ENCODE results near the gene LY6G6C. TPM values are rescaled to one million over a fixed set of nuclear protein-coding genes. Genes with fewer than 3 reads are reported as not detected.
A peak's percentile ranks its signal among the peaks of the same experiment; 100 is the strongest.

The LY6G6C gene
- total RNA-seq, 2 experiments from 2014 or later = not detected

GRCh38 chr6:31730631-31731086 lies 9.1 kb upstream of the LY6G6C start:
- DNase-seq = no peak
- CTCF ChIA-PET = interaction anchor here (0.7 to 2.9 kb wide), 9 partner anchors 10 to 222 kb away, joined by 3 to 12 read pairs (median 4); partner anchors contain the start of genes LSM2, LY6G6D and MSH5
- H3K27me3 Mint-ChIP-seq (ENCODE audit: low read depth) = no peaks in the 10 kb centered on the region
- H3K4me1 Mint-ChIP-seq (ENCODE audit: low read depth) = peaks cover 58% of the 10 kb centered on the region
- peak overlapping the region; percentile 79 for H3K4me3 Mint-ChIP-seq
- intact Hi-C loops (cut with micrococcal nuclease) = no loop called here
- peaks cover 33% of the 10 kb centered on the region for H3K36me3 Mint-ChIP-seq (ENCODE audit: low read depth)
- peak overlapping the region; percentile 50 for H3K27ac Mint-ChIP-seq
- no peaks in the 10 kb centered on the region for H3K9me3 Mint-ChIP-seq

- Mint-ChIP-seq H3K27ac (peak overlapping the region; percentile 50), H3K27me3 (ENCODE audit: low read depth) (no peaks in the 10 kb centered on the region), H3K4me3 (peak overlapping the region; percentile 79), H3K4me1 (ENCODE audit: low read depth) (peaks cover 60% of the 10 kb centered on the region), H3K36me3 (ENCODE audit: low read depth) (peaks cover 30% of the 10 kb centered on the region), H3K9me3 (no peaks in the 10 kb centered on the region)
- intact Hi-C loops (cut with micrococcal nuclease) = loop anchor here (1.0 to 2.0 kb wide), 4 partner anchors 8 to 100 kb away; partner anchors contain the start of gene VARS1
- peak; percentile 60 for DNase-seq
- CTCF ChIA-PET = interaction anchor here (0.7 to 3.4 kb wide), 14 partner anchors 7 to 222 kb away, joined by 3 to 22 read pairs (median 4); partner anchors contain the start of genes CLIC1, GPANK1, LSM2 and LY6G6D
These were observed 8.6 kb upstream of the LY6G6C start for GRCh38 chr6:31729979-31730630.

- DNase-seq = peak; percentile 81
- no peaks in the 10 kb centered on the region for H3K27me3 Mint-ChIP-seq (ENCODE audit: low read depth)
- CTCF ChIA-PET = interaction anchor here (0.7 to 3.4 kb wide), 14 partner anchors 8 to 223 kb away, joined by 3 to 22 read pairs (median 4); partner anchors contain the start of genes CLIC1, GPANK1, LSM2 and LY6G6D
- no peaks in the 10 kb centered on the region for H3K9me3 Mint-ChIP-seq
- intact Hi-C loops (cut with micrococcal nuclease) = loop anchor here (1.0 to 2.0 kb wide), 4 partner anchors 9 to 101 kb away; partner anchors contain the start of gene VARS1
- H3K36me3 Mint-ChIP-seq (ENCODE audit: low read depth) = peaks cover 25% of the 10 kb centered on the region
- peak overlapping the region; percentile 79 for H3K4me3 Mint-ChIP-seq
- H3K4me1 Mint-ChIP-seq (ENCODE audit: low read depth) = peaks cover 59% of the 10 kb centered on the region
- peak overlapping the region; percentile 72 for H3K27ac Mint-ChIP-seq
These were observed 8.0 kb upstream of the LY6G6C start for GRCh38 chr6:31729515-31729978.

GRCh38 chr6:31728767-31729514 lies 7.4 kb upstream of the LY6G6C start, which contains the start of gene DDAH2:
Gene DDAH2, minus strand, starts transcription at chr6:31729299. Its CDS starts 138 bp downstream, at chr6:31729161.
- H3K27ac Mint-ChIP-seq = peak within 1 kb of the TSS; percentile 72
- peak within 1 kb of the TSS; percentile 79 for H3K4me3 Mint-ChIP-seq
- CTCF ChIA-PET = interaction anchor here (0.8 to 3.4 kb wide), 12 partner anchors 9 to 102 kb away, joined by 3 to 22 read pairs (median 4); partner anchors contain the start of genes CLIC1, LSM2, LY6G6D and MSH5
- peaks cover 20% of the 10 kb centered on the region for H3K36me3 Mint-ChIP-seq (ENCODE audit: low read depth)
- DNase-seq = no peak
- H3K4me1 Mint-ChIP-seq (ENCODE audit: low read depth) = peaks cover 54% of the 10 kb centered on the region
- H3K27me3 Mint-ChIP-seq (ENCODE audit: low read depth) = no peaks in the 10 kb centered on the region
- no peaks in the 10 kb centered on the region for H3K9me3 Mint-ChIP-seq
- intact Hi-C loops (cut with micrococcal nuclease) = loop anchor here (1.0 to 2.0 kb wide), 4 partner anchors 9 to 101 kb away; partner anchors contain the start of gene VARS1

GRCh38 chr6:31727717-31728671 lies 6.4 kb upstream of the LY6G6C start:
- H3K27ac Mint-ChIP-seq = peak overlapping the region; percentile 55
- peaks cover 46% of the 10 kb centered on the region for H3K4me1 Mint-ChIP-seq (ENCODE audit: low read depth)
- peaks cover 10% of the 10 kb centered on the region for H3K36me3 Mint-ChIP-seq (ENCODE audit: low read depth)

GRCh38 chr6:31727034-31727716 lies 5.6 kb upstream of the LY6G6C start:
- DNase-seq = peak; percentile 57
- H3K9me3 Mint-ChIP-seq = no peaks in the 10 kb centered on the region
- peak overlapping the region; percentile 55 for H3K27ac Mint-ChIP-seq
- intact Hi-C loops (cut with micrococcal nuclease) = no loop called here
- no peaks in the 10 kb centered on the region for H3K27me3 Mint-ChIP-seq (ENCODE audit: low read depth)
- CTCF ChIA-PET = interaction anchor here (0.6 to 3.4 kb wide), 7 partner anchors 10 to 196 kb away, joined by 3 to 22 read pairs (median 3); partner anchors contain the start of genes ABHD16A and CLIC1
- peaks cover 9% of the 10 kb centered on the region for H3K36me3 Mint-ChIP-seq (ENCODE audit: low read depth)
- H3K4me1 Mint-ChIP-seq (ENCODE audit: low read depth) = peaks cover 46% of the 10 kb centered on the region
- H3K4me3 Mint-ChIP-seq = no peak overlapping the region

More at GRCh38 chr6:31727717-31728671, 6.4 kb upstream of the LY6G6C start:
- DNase-seq = no peak
- Mint-ChIP-seq H3K9me3 (no peaks in the 10 kb centered on the region), H3K4me3 (no peak overlapping the region), H3K27me3 (ENCODE audit: low read depth) (no peaks in the 10 kb centered on the region)
- intact Hi-C loops (cut with micrococcal nuclease) = loop anchor here (2.0 kb wide), 1 partner anchor 67 kb away; the partner anchor contains the start of gene VARS1
- CTCF ChIA-PET = interaction anchor here (0.6 to 3.4 kb wide), 9 partner anchors 9 to 195 kb away, joined by 3 to 22 read pairs (median 3); partner anchors contain the start of genes ABHD16A and CLIC1

- DNase-seq = no peak
- Mint-ChIP-seq H3K4me1 (ENCODE audit: low read depth) (peaks cover 44% of the 10 kb centered on the region), H3K27ac (no peak overlapping the region), H3K4me3 (no peak overlapping the region), H3K36me3 (ENCODE audit: low read depth) (peaks cover 3% of the 10 kb centered on the region), H3K27me3 (ENCODE audit: low read depth) (no peaks in the 10 kb centered on the region), H3K9me3 (no peaks in the 10 kb centered on the region)
- CTCF ChIA-PET = interaction anchor here (0.7 to 2.2 kb wide), 3 partner anchors 9 to 92 kb away, joined by 3 to 5 read pairs (median 4); no protein-coding TSS in a partner anchor
- intact Hi-C loops (cut with micrococcal nuclease) = no loop called here
These were observed 4.2 kb upstream of the LY6G6C start for GRCh38 chr6:31725502-31726350.

- intact Hi-C loops (cut with micrococcal nuclease) = no loop called here
- Mint-ChIP-seq H3K27ac (no peak overlapping the region), H3K27me3 (ENCODE audit: low read depth) (no peaks in the 10 kb centered on the region), H3K36me3 (ENCODE audit: low read depth) (peaks cover 3% of the 10 kb centered on the region), H3K4me1 (ENCODE audit: low read depth) (peaks cover 31% of the 10 kb centered on the region), H3K9me3 (no peaks in the 10 kb centered on the region), H3K4me3 (no peak overlapping the region)
- CTCF ChIA-PET = interaction anchor here (1.0 kb wide), 1 partner anchor 46 kb away, joined by 4 read pairs; no protein-coding TSS in a partner anchor
- DNase-seq = no peak
These were observed 2.6 kb upstream of the LY6G6C start for GRCh38 chr6:31723980-31724691.

- DNase-seq = no peak
- intact Hi-C loops (cut with micrococcal nuclease) = no loop called here
- H3K27me3 Mint-ChIP-seq (ENCODE audit: low read depth) = no peaks in the 10 kb centered on the region
- no peak within 1 kb of the TSS for H3K27ac Mint-ChIP-seq
- peaks cover 3% of the 10 kb centered on the region for H3K36me3 Mint-ChIP-seq (ENCODE audit: low read depth)
- CTCF ChIA-PET = interaction anchor here (1.0 kb wide), 1 partner anchor 46 kb away, joined by 4 read pairs; no protein-coding TSS in a partner anchor
- no peaks in the 10 kb centered on the region for H3K9me3 Mint-ChIP-seq
- H3K4me3 Mint-ChIP-seq = no peak within 1 kb of the TSS
- H3K4me1 Mint-ChIP-seq (ENCODE audit: low read depth) = peaks cover 25% of the 10 kb centered on the region
These were observed 1.9 kb upstream of the LY6G6C start, which contains the start of gene MPIG6B for GRCh38 chr6:31723245-31723979. Gene MPIG6B, plus strand, starts transcription at chr6:31723373. Its CDS starts 11 bp downstream, at chr6:31723384.
